GM21447 (cell line): ENCODE measurements around the gene COBLL1.

ENCODE experiments used
- ATAC-seq: cut with Tn5 transposase; IDR thresholded peaks from one replicate; pipeline ENCODE4 v1.9.1; 2021; ENCODE audit not compliant: unreplicated experiment

COBLL1 gene

GRCh38 chr2:164821338-164821737 lies 20.3 kb downstream of the COBLL1 start:
- no peak for ATAC-seq

- ATAC-seq, result no peak
Measured at GRCh38 chr2:164818149-164819136, 23.2 kb downstream of the COBLL1 start.

- no peak for ATAC-seq
Measured at GRCh38 chr2:164816900-164817299, 24.7 kb downstream of the COBLL1 start.

DNA sequence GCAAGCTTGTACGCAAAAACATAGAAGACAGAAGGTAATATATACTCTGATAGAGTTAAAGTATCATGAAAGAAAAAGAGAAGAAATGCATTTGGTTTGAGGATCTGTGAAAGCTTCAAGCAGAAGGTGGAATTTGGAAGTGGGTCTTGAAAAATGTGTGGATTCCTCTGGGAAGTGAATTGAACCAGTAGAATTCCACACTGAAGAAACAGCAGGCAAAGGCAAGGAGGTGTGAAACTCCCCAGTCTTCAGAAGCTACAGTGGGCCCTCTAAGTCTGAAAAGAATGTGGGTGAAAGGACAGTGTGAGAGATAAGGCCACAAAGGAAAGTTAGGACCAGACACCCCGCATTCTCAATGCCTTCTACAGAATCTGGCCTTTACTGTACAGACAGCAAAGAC lies 25.6 kb downstream of the COBLL1 start:
- no peak for ATAC-seq

GRCh38 chr2:164815071-164815793 lies 26.4 kb downstream of the COBLL1 start:
- no peak for ATAC-seq

DNA sequence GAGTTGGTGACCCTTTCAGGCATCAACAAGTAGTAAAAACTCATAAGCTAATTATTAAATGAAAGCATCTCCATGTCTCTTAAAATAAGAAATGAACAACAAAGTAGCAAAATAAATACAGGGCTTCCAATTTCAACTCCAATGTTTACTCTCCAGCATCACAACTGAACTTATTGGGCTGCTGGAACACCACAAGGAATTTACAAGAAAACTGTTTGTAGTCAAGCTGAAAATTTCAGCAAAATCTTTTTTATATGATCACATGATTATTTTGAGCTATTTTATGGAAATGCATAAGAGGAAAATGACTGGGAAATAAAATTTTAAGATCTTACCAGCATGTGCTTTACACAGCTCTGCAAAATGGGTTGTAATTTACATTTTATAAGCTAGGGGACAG lies 28.1 kb downstream of the COBLL1 start:
- no peak for ATAC-seq

- ATAC-seq, result no peak
Measured at GRCh38 chr2:164812378-164812777, 29.2 kb downstream of the COBLL1 start.

DNA sequence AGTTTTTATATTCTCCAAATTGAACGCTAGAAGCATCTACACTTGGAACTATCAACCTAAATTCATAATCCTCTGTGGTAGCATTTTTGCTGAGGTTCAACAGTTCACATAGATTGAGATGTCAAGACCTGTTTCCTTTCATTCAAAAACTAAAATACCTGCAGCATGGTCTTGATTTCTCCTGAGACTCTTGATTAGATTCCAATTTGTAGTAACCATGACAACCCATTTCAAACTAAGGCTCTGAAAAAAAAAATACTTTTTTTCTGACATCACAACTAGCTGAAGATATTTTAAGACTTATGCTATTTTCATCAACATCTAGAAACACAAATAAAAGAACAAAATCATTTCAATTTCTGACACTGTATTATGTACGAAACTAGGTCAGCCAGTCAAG lies 29.8 kb downstream of the COBLL1 start:
- ATAC-seq, result no peak

DNA sequence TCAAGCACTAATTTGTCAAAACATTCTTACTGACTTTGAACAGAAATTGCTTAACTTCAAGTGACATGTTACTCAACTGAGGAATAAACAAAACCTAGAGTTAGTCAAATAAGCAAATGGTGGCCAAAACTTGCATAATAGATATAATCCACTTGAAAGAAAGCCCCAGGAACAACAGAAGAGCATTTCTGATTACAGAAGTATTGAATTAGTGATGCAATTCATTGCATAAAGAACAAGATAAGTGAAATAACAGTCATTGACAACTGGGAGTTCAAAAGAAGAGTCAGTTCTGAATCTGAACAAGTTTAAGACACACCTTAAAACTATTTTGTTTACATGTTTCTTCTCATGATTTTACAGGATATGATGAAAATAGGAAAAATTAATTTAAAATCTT lies 30.8 kb downstream of the COBLL1 start:
- ATAC-seq, result no peak

DNA sequence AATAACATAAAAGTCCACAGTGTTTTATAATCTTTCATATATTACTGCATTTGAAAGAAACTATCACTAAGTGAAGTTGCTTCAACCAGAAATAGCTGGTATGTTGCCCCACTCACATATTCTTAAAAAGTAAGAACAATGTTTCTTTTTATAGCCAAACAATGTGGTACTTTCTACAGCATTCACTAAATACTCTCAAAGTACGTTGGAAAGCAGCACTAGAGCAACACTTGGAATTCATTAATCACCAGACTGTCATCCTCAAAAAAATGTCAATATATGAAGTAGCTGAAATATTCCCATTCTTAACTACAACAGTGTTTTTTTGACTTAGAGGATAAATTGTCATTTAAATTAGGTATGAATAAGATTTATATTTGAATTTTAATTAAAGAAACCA lies 32.8 kb downstream of the COBLL1 start:
- ATAC-seq, result no peak

DNA sequence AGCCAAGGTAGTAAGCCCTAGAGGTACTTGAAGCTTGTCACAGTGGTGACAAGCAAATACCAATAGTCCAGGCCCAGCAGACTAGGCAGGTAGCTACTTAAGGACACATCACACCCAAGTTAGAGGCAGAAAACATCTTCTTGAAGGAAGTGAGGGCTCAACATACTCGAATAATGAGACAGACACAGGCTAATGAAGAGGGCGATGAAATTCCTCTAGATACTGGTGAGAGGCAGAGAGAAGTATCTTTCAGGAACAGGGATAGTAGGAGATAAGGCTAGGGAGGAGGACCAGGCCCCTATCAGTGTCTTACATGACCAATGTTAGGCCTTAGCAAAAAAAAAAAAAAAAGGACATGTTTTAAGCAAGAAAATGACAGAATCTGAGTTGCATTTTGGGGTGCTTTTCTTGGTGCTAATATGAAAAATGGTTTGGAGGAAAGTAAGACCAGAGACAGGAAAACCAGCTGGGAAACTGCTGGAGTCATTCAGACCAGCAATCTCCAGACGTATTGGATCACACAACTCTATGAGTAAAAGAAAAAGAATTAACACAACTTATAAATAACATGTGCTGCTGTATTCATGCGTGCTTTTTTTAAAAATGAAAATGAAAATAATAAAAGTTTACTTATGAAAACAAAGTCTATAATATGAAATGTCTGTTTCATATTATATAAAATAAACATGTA lies 37.7 kb downstream of the COBLL1 start:
- ATAC-seq, result no peak

DNA sequence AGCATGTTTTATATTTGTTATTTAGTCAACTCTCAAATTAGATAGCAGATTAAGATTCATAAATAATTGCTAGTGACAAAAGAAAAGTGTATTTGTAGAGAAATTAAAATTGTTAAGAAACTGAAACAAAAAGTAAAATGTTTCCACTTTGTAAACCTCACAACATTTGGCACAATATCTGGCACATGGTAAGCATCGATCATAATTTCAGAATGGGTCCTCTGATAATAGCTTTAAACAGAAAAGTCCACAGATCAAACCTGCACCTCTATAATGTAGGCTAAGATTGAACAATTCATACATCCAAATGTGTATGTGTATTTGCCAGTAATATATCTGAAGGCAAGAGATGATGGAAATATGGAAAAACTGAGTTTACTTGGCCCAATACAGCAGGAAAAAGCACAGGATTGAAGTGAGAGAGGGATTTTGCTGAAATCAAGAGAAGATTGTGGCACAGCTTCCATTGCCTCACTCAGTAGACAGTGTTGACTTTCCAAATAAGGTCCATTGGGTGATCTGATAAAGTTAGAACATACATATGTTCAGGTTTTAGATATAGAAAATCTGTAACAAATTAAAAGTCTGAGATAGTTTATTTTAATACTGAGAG lies 39.4 kb downstream of the COBLL1 start:
- ATAC-seq, result no peak

GRCh38 chr2:164800572-164800971 lies 41.1 kb downstream of the COBLL1 start:
- no peak for ATAC-seq

- no peak for ATAC-seq
Measured at GRCh38 chr2:164797627-164798026, 44.0 kb downstream of the COBLL1 start.

- no peak for ATAC-seq
Measured at GRCh38 chr2:164796999-164797398, 44.6 kb downstream of the COBLL1 start.

GRCh38 chr2:164794432-164795231 lies 47.0 kb downstream of the COBLL1 start:
- ATAC-seq, result no peak

DNA sequence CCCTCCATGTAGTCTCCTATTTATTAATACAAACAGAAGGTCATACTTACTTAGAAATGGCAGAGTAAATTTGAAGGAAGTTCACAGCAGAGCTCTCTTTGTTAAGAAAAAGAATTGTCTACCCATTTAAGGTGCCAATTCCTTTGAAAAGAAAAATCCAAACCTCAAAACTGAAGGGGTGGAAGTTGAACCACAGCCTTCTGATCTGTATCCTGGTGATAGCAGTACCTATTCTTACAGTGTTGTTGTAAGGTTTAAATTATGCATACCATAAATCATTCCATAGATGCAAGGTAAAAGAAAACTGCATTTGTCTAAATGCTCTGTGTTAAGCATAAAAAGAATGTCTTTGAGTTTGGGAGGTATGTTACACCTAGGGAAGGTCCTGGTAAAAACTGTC lies 47.6 kb downstream of the COBLL1 start:
- no peak for ATAC-seq

DNA sequence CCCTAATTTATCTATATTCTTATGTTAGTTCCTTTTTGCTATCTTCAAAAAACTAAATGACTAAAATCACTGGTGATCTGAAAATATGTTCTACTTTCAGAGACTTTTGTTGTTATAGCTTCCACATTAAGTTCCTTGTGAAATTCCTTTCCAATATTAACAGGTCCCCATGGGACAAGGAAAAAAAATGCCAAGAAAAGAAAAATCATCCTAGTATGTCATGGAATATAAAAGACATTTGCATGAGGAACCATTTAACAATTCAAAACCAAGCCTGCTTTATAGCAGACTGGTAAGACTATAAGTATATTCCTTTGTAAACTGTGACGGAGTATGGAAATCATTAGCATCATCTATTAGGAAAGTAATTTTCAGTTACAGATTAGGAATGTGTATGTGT lies 48.1 kb downstream of the COBLL1 start:
- no peak for ATAC-seq

GRCh38 chr2:164792316-164793170 lies 49.1 kb downstream of the COBLL1 start:
- ATAC-seq, result no peak
